Fibroblast of skin of right biceps (primary cell): ENCODE measurements around the gene ABHD2.
A peak's percentile ranks its signal among the peaks of the same experiment; 100 is the strongest.
"Not testable (repeated sequence)": the region's sequence is repeated elsewhere in the genome, so short reads cannot be mapped to it uniquely, and the experiment has no call there.

ENCODE experiments used
- DNase-seq: peaks from one replicate; pipeline ENCODE4 v3.0.0-alpha.2; 2013

The ABHD2 gene, protein sequence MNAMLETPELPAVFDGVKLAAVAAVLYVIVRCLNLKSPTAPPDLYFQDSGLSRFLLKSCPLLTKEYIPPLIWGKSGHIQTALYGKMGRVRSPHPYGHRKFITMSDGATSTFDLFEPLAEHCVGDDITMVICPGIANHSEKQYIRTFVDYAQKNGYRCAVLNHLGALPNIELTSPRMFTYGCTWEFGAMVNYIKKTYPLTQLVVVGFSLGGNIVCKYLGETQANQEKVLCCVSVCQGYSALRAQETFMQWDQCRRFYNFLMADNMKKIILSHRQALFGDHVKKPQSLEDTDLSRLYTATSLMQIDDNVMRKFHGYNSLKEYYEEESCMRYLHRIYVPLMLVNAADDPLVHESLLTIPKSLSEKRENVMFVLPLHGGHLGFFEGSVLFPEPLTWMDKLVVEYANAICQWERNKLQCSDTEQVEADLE

DNA sequence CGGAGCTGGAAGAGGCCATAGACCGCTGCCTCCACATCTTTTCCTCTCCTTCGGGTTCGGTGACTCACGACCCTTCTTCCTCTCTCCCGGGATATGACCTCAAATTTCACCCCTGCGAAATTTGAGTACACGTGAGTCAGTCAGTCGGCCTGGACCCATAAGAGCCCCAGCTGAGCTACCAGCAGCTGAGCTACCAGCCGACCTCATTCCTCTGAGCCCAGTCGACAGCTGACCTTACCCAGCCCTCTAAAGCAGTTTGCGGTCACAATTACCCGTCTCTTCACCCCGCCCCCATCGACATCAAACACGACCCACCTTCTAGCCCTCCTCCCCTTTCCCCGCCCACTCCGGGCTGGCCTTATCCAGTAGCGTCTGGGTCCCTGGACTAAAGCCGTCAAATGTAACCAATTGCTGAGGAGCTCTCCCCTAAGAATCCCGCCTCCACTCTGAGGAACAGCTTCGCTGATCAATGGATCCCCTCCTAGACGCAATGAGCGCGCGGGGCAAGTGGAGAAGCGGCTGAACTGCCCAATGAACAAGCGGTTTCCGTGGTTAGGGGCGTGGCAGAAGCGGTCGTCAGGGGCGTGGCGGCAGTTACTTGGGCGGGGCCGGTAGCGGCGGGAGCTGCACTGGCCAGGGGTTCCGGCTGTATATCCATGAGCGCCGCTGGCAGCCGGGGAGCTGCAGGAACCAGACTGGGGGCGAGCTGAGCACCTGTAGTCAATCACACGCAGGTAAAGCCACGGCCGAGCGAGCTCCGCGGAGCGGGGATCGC, at the start of gene ABHD2:
TSS of gene ABHD2 (plus strand) at position 627 of the 775 bp plus-strand sequence. CDS start 27,872 bp downstream, outside the sequence.
- DNase-seq: peak; percentile 100

DNA sequence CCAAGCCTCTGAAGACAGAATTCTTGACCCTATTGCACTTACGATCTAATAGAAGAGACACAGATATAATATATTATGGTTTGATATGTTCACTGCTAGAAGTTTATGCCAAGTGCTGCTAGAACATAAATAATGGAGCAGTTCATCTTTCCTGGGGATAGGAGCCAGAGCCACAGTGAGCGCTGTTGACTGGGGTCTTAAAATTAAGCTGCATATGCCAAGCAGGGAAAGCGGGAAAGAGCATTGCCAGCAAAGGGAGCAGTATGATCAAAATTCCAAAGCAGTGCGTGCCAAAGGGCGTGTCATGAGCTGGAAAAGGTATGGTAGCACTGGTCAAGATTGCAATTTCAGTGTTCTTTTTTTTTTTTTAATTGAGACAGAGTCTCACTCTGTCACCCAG, 49.1 kb upstream of the ABHD2 start:
- no peak for DNase-seq

DNA sequence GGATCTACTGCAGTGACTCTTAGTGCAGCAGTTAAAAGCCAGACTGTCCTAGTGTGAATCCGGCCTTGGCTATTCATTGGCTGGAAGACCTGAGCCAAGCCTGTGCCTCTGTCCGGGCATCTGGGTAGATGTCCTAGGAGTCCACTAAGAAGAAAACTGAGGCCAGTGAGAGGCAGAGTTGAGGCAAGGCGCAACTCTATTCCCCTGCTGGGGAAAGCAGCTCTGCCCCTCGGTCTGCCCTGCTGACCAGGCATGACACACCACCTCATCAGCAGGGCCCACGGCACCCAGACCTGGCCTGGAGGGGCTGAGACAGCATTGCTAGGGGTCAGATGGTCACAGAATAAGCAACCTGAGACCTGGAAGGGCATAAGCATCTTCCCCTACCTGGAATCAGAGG, 46.7 kb upstream of the ABHD2 start:
- no peak for DNase-seq

DNA sequence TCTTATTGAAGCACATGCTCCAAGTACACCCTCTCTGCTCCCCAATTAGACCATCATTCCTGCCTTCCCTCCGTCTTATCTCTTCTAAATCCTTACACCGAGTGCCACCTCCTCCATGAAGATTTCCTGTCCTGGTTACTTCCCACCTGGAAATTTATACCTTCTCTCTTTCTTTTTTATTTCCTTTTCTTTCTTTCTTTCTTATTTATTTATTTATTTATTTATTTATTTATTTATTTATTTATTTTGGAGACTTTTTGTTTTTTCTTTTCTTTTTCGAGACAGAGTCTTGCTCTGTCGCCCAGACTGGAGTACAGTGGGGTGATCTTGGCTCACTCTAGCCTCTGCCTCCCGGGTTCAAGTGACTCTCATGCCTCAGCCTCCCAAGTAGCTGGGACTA, 45.9 kb upstream of the ABHD2 start:
- no peak for DNase-seq

DNA sequence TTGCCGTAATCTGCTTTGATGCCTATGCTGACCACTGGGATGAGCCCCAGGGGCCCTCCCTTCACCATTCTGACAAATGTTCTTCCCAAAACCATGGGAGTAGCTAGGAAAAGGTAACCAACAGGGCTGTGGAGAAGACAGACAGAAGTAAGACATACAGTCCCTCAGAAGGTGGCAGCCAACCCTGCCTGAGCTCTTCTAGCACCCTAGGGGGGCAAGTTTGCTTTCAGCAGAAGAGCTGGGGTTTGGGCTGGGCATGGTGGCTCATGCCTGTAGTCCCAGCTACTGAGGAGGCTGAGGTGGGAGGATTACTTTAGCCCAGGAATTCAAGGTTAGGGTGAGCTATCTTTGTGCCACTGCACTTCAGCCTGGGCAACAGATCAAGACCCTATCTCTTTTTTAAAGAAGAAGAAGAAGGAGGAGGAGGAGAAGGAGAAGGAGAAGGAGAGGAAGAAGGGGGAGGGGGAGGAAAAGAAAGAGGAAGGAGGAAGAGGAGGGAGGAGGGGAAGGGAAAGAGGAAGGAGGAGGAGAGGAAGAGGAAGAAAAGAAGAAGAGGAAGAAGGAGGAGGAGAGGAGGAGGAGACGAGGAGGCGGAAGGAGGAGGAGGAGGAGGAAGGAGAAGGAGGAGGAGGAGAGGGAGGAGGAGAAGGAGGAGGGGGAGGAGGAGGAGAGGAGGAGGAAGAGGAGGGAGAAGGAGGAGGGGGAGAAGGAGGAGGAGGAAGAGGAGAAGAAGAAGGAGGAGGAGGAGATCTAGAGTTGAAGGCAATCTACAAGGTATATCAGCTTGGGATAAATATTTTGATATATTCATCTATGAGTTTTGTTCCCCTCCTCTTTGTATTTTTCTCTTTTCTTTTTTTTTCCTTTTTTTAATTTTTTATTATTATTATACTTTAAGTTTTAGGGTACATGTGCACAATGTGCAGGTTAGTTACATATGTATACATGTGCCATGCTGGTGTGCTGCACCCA, 44.9 kb upstream of the ABHD2 start:
- no peak for DNase-seq

DNA sequence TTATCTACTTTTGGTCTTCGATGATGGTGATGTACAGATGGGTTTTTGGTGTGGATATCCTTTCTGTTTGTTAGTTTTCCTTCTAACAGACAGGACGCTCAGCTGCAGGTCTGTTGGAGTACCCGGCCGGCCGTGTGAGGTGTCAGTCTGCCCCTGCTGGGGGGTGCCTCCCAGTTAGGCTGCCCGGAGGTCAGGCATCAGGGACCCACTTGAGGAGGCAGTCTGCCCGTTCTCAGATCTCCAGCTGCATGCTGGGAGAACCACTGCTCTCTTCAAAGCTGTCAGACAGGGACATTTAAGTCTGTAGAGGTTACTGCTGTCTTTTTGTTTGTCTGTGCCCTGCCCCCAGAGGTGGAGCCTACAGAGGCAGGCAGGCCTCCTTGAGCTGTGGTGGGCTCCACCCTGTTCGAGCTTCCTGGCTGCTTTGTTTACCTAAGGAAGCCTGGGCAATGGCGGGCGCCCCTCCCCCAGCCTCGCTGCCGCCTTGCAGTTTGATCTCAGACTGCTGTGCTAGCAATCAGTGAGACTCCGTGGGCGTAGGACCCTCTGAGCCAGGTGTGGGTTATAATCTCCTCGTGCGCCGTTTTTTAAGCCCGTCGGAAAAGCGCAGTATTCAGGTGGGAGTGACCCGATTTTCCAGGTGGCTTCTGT, 39.1 kb upstream of the ABHD2 start:
- not testable (repeated sequence) for DNase-seq

DNA sequence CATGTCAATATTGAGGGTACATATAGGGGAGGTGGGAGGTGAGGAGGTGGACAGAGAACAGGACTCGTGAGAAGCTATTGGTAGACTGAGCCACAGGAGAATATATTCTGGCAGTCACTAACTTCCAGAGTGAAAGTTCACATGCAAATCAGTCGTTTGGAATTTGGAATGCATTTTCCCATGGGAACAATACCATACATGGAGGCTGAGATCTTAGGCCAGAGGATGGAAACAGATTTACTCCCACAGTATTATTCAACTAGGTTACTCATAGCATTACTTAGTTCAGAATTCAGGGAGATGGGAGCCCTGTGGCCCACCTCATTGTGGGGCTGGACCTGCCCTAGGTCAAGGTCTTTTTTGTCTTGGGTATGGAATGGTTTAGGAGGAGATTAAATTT, 36.4 kb upstream of the ABHD2 start:
- peak; percentile 97 for DNase-seq

DNA sequence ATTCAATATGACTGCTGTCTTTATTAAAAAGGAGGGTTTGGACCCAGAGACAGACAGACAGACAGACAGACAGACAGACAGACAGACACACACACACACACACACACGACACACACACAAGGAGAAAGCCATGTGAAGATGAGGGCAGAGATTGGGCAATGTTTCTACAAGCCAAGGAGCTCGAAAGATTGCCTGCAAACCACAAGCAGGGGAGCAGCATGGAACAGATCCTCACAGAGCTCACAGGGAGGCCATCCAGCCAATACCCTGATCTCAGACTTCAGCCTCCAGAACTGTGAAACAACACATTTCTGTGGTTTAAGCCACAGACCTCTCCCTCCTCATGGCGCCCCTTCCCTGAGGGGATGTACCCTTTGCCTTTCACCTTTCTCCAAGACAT, 35.8 kb upstream of the ABHD2 start:
- DNase-seq: peak; percentile 97

DNA sequence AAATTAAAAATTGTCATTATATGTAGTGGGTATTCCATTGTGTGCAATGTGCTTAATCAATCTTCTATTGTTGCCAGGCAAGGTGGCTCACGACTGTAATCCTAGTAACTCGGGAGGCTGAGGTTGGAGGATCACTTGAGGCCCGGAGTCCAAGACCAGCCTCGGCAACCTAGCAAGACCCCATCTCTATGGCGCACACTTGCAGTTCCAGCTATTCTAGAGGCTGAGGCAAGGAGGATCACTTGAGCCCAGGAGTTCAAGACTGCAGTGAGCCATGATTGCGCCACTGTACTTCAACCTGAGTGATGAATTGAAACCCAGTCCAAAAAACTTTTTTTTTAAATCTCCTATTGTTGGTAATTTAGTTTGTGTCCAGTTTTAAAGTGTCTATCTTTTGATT, 33.4 kb upstream of the ABHD2 start:
- no peak for DNase-seq

DNA sequence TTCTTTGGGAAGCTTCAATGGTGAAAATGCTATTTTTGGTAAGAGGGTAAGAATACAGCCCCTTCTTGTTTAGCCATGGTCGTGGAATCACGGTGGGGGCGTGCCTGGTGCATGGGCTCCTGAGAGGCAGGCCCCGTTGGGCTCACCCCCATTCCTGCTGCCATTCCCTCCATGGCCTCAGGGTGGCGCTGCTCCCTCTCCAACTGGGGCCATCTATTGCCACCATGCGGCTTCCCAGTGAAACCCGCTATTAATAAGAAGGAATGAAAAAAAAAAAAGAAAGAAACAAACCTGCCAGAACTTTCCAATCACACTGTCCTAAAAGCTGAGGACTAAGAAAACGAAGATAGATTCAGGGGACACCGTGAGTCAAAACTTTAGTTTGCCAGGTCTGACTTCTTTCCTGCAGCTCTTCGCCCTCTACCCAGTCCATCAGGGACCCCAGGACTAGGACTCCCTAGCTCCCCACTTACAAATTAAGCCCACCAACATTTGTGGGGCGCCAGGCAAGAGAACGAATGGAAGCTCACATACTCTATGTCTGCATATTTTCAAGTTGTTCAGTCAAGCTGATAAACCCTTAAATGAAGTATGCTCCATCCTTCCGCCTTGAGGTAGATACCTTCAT, 30.6 kb upstream of the ABHD2 start:
- DNase-seq: peak; percentile 72

DNA sequence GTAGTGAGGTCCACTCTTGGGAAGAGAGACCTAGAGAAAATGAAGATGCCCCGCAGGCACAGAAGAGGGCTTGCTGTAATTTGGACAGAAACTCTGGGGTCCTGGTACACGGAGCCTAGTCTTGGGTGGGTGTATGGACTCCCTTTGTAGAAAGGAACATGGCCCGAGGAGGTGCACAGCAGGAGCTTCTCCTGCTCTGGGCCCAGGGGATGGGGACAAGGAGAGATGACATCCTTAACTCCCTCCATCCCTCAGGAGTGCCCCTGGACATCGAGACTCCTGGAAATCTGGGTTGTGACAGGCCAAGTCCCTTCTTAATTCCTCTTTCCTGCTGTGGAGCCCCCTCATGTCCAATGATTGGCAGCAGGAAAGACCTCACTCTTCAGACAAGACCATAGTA, 29.9 kb upstream of the ABHD2 start:
- DNase-seq: no peak

DNA sequence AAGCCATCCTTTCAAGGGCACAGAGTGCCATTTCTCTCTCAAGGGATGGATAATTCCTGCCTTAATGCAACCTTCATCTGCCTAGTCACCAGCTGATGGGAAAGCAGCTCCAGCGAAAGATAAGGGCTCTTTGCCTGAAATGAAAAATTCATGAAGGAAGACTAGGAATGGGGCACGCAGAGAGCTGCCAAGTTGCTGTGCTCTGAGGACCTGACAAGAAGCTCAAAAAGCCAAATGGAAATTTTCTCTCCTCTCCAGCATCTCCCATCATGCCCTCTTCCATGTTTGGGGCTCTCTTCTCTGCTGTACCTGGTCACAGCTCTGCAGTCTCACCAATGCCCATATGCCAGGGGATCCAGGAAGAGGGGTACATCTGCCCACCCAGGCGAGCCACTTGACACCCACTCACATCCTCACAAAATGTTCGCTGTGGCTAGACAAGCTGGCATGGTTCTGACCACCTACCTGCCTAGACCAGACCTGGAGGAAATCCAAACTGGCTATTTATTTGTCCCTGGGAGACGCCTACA, 29.3 kb upstream of the ABHD2 start:
- no peak for DNase-seq

DNA sequence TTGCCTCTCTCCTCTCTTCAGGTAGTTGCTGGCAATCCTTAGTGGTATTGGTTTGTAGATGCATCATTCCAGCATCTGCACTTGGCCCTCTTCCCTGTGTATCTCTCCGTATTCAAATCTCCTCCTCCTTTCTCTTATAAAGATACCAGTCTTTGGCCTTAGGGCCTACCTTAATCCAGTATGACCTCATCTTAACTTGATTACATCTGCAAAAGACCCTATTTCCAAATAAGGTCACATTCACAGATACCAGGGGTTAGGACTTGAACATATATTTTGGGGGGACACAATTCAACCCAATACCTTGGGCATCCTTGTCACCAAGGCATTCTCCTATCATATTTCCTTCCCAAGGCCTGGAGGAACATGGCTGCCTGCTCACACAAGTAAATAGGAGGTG, 22.0 kb upstream of the ABHD2 start:
- DNase-seq: no peak

DNA sequence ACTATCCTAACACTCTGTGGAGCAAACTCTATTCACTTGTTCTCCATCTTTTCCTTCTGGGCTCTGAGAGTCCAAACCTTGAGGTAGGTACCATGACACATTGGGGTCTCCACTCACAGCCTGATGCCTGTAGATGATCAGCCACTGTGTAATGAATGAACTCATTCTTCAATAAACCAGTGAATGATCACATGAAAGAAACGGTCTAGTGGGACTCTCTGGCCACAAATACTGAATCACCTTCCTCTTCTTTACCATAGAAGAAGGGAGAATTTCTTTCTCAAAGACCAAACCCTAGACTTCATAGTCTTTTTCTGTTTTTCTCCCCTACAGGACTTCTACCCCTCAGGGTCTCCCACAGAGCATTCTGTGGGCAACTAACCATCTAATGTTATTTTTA, 20.5 kb upstream of the ABHD2 start:
- peak; percentile 72 for DNase-seq

DNA sequence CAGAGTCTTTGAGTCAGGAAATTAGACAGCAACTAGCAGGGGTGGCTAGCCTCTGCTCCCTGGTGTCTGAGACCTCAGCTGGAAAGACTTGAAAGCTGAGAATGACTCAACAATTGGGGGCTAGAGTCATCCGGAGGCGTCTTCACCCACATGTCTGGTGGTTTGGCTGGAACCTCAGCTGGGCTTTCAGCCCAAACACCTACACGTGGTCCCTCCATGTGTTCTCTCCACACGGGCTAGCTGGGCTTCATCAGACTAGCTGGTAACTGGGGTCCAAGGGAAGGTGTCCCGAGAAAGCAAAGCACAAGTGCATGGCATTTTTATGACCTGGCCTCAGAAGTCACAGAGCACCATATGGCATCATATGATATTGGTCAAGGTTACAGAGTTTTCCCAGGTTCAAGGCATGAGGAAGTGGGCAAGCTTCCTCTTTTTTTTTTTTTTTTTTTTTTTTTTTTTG, 19.9 kb upstream of the ABHD2 start:
- peak; percentile 98 for DNase-seq

DNA sequence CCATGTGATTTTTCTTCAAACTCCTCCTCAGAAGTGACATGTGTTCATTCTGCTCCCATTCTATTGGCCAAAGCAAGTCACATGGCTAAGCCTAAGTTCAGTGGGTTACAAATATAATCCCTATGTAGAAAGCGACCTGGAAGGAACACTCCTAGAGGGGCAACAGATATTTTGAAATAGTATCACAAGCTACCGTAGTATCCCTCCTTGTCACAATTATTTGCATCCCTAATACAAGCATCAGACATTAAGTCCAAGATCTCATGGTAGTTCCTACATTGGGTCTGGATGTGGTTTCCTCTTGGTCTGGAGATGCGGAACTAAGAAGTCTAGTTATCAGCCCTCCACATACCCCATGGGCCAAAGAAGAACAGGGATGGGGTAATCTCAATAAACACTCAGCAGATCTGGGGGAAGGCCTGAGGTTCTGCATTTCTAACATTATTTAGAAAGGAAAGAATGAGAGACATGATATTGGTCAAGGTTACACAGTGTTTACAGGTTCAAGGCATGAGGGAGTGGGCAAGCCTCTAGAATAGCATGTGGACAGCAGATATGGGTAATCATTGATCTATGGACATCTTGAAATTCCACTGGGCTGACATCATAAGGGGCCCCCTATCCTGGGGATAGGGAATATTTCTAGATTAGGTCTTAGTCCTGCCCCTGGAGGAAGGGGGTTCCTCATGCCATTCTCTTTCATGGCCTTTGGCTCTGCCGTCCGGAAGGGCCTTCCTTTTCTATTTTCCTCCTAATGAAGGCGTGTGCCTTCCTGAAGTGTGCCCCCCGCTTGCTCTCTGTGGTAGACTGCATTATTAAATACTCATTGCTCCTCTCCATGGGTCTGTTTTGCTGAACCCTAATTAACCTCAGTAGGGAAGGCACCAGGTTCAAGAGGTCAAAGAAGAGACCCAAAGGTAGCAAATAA, 17.8 kb upstream of the ABHD2 start:
- no peak for DNase-seq

DNA sequence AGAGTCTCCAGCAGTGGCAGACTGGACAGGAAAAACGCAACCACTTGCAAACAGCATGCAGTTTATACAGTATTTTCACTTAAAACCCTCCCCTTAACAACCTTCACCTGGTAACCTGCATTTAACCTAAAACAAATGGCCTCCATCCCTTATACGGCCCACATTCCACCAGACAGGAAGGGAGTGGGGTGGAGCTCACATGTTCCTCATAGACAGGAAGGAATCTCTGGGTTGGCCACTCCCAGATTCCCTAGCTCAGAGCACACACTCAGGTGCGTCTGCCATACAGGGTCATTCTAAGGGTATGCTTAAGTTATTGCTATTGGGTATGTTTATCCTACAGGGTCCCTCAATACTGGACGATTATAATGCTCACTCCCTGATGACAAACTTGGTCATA, 16.8 kb upstream of the ABHD2 start:
- DNase-seq: no peak

DNA sequence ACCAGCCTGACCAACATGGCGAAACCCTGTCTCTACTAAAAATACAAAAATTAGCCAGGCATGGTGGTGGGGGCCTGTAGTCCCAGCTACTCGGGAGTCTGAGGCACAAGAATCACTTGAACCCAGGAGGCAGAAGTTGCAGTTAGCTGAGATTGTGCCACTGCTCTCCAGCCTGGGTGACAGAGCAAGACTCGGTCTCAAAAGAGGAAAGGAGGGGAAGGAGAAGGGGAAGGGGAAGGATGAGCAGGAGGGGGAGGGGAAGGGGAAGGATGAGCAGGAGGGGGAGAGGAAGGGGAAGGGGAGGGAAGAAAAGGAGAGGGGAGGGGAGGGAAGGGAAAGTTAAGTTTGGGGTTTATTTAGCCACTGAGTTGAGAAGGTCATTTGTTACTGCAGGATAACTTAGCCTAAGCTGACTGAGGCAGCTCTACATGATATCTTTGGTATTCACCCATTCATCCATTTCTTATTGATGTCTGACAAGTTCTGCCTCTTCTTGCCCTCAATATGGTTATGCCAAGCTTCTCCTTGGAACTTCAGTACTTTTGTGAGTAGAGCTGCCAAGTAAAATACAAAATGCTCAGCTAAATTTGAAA, 15.9 kb upstream of the ABHD2 start:
- DNase-seq: no peak

DNA sequence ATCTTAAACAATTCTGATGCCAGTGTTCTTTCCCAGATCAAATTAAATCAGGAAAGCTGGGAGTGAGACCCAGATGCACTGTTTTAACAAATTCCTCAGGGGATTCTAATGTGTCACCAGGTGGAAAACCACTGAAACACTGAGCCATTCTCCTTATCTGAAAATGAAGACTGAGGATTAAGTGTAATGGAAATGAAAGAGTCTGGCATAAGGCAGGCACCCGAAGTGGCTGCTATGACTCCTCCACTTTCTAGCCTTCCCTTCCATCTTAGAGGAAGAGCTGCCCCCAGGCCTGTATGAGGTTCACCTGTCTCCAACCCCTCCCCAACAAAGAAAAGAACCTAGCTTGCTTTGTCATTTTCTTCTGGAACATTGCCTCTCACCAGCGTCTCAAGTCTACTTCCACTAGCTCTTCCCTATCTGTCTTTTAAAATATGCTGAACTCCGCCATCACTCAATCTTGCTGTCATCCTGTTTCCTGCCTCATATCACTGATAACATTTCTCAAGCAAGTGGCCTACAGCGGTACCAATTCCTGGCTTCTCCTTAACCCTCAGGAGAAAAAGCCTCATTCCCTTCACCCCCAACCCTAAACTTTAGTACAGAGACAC, 13.7 kb upstream of the ABHD2 start:
- DNase-seq: no peak
